Neutrophil (primary cell): Measurements from ENCODE around the gene IFT25.

Experiments used
- H3K27ac ChIP-seq: fragments of 200-600 bp; sonication (generic); 2 replicates; pipeline ENCODE4 v1.5.1; 2016; ENCODE audit warnings: mild to moderate bottlenecking, moderate library complexity
- H3K27me3 ChIP-seq: fragments of 200-600 bp; sonication (generic); 2 replicates; pipeline ENCODE4 v1.6.0; 2016; ENCODE audit warnings: mild to moderate bottlenecking
- H3K36me3 ChIP-seq: fragments of 200-600 bp; sonication (generic); 2 replicates; pipeline ENCODE4 v1.5.1; 2017
- H3K4me1 ChIP-seq, 2 experiments: fragments of 200-600 bp in 1 of 2; sonication (generic) in 1 of 2; 1 replicate in 1 of 2; 2 replicates in 1 of 2; pipeline versions ENCODE4 v1.5.1 to v1.6.1; 2013 to 2016; ENCODE audit warnings: low read depth in 1 of 2, low read length in 1 of 2, mild to moderate bottlenecking in 1 of 2, moderate library complexity in 1 of 2; ENCODE audit not compliant: control insufficient read depth in 1 of 2, insufficient read depth in 1 of 2
- H3K4me3 ChIP-seq, 2 experiments: fragments of 200-600 bp in 1 of 2; sonication (generic) in 1 of 2; 1 replicate in 1 of 2; 2 replicates in 1 of 2; pipeline ENCODE4 v1.5.1; 2013 to 2016; ENCODE audit warnings: low read depth in 1 of 2, low read length in 1 of 2, mild to moderate bottlenecking in 1 of 2, moderate library complexity in 1 of 2
- H3K9me3 ChIP-seq: fragments of 200-600 bp; sonication (generic); 2 replicates; pipeline ENCODE4 v1.5.1; 2016
- TF ChIP-seq, protein P1 (sequence below): fragments of 200-600 bp; sonication (generic); IDR thresholded peaks from 2 replicates; pipeline ENCODE4 v1.5.1; 2016; ENCODE audit warnings: antibody characterized with exemption

Gene IFT25

DNA sequence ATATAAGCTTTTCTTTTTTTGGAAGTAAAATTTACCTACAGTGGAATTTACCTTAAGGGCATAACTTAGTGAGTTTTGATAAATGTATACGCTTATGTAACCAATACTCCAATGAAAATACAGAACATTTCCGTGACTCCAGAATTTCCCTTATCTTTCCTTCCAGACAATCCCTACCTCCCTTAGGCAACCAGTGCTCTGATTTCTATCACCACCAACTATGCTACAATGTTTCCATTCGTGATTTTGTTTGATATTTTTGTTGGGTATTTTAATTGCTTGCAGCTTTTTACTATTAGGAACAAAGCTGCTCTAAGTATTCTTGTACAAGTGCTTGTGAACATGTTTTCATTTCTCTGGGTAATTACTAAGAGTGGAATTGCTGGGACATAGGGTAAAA is 14.6 kb downstream of the IFT25 start:
- Histone ChIP-seq H3K27me3 (no peaks in the 10 kb centered on the region), H3K4me1 (no peaks in the 10 kb centered on the region), H3K27ac (no peak overlapping the region), H3K4me3 (no peak overlapping the region), H3K9me3 (no peaks in the 10 kb centered on the region), H3K36me3 (peaks cover 24% of the 10 kb centered on the region)
- TF ChIP-seq, protein P1, sequence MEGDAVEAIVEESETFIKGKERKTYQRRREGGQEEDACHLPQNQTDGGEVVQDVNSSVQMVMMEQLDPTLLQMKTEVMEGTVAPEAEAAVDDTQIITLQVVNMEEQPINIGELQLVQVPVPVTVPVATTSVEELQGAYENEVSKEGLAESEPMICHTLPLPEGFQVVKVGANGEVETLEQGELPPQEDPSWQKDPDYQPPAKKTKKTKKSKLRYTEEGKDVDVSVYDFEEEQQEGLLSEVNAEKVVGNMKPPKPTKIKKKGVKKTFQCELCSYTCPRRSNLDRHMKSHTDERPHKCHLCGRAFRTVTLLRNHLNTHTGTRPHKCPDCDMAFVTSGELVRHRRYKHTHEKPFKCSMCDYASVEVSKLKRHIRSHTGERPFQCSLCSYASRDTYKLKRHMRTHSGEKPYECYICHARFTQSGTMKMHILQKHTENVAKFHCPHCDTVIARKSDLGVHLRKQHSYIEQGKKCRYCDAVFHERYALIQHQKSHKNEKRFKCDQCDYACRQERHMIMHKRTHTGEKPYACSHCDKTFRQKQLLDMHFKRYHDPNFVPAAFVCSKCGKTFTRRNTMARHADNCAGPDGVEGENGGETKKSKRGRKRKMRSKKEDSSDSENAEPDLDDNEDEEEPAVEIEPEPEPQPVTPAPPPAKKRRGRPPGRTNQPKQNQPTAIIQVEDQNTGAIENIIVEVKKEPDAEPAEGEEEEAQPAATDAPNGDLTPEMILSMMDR = no peak

DNA sequence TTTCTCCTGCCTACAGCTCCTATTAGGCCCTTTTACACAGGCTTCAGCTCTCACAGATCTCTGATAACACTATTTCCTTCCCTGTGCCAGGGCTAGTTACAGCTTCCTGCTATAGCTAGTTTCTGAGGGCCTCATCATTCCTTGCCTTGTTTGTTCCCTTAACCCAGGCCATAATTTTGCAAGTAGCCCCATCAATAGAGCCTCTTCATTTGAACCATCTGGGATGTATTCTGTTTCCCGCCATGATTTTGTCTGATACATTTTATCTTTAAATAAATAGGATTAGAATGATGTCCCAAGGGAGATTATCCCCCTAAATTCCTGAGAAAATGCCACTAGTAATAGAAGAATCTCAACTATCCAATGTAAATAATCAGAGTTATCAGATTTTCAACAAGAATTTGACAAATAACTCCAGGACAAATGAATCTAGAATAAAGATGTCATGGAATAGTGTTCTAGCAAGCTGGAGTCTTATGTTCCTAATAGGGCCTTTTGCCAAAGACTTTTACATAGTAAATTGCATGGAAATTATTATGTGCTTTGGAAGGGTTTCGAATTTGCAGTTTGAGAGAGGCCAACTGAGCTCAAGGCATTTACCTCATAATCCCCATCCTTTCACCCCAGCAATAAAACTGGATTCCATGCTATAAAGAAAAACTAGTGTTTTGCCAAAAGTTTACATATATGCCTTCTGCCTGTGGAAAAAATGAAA is 16.1 kb downstream of the IFT25 start:
- no peak overlapping the region for H3K27ac ChIP-seq
- H3K4me3 ChIP-seq = no peak overlapping the region
- no peaks in the 10 kb centered on the region for H3K4me1 ChIP-seq
- H3K36me3 ChIP-seq = peaks cover 24% of the 10 kb centered on the region
- no peaks in the 10 kb centered on the region for H3K9me3 ChIP-seq
- TF ChIP-seq, protein P1 = no peak
- no peaks in the 10 kb centered on the region for H3K27me3 ChIP-seq

DNA sequence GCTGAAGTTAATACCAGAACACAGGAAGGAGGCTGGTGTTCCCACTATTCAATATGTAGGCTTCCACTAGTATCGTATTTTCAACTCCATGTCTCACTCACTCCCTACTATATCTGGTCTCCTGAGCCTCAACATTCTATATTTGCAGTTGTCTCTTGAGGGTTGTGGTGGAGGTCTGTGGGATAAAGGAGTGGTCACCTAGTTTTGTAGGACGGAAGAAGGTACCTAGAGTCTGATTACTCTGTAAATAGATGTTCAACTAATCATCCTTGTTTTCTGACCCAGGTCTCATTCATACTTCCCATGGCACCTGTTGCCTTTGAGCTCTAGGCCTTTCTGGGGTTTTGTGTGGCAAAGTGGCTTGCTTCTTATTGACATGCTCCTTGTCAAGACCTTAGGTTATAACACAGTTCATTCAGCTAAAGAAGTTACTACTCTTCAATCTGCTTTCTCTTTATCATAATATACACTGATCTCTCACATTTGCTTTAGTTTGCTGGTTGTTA is 18.1 kb downstream of the IFT25 start:
- no peak overlapping the region for H3K27ac ChIP-seq
- H3K36me3 ChIP-seq = peaks cover 36% of the 10 kb centered on the region
- TF ChIP-seq, protein P1 = no peak

DNA sequence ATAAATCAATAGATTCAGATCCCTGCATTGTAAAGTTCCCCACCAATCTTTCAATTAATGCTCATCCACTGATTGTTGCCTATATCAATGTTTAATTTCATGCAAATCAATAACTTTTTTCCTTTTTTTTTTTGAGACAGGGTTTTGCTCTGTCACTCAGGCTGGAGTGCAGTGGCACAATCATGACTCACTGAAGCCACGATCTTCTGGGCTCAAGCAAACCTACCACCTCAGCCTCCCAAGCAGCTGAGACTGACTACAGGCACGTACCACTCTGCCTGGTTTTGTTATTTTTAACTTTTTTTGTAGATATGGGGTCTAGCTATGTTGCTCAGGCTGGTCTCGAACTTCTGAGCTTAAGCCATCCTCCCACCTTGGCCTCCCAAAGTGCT is 25.8 kb downstream of the IFT25 start:
- H3K36me3 ChIP-seq = peaks cover 30% of the 10 kb centered on the region
- TF ChIP-seq, protein P1 = no peak
- H3K27me3 ChIP-seq = no peaks in the 10 kb centered on the region
- H3K9me3 ChIP-seq = no peaks in the 10 kb centered on the region
- no peak overlapping the region for H3K27ac ChIP-seq
- H3K4me3 ChIP-seq = no peak overlapping the region
- H3K4me1 ChIP-seq = no peaks in the 10 kb centered on the region

More for the DNA sequence above, 18.1 kb downstream of the IFT25 start:
- Histone ChIP-seq H3K27me3 (no peaks in the 10 kb centered on the region), H3K4me3 (no peak overlapping the region), H3K4me1 (no peaks in the 10 kb centered on the region), H3K9me3 (no peaks in the 10 kb centered on the region)

DNA sequence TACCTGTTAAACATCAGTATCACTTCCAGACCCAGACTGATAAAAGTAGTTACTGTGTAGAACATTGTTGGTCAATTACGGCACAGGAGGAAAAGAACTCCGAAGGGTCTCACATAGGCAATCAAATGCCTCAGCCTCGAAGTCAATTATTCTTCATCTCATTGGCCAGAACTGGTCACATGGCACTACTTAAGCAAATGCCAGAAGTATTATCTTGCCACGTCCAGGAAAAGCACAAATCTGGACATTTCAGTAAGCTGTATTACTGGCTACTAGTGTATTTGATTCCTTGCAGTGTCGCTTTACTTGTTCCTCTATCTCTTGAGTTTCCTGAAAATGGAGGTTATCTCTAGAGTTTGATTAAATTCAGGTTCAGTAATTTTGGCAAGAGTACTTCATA is 27.2 kb downstream of the IFT25 start:
- H3K4me3 ChIP-seq = no peak overlapping the region
- H3K27me3 ChIP-seq = no peaks in the 10 kb centered on the region
- TF ChIP-seq, protein P1 = no peak
- H3K36me3 ChIP-seq = peaks cover 30% of the 10 kb centered on the region
- H3K9me3 ChIP-seq = no peaks in the 10 kb centered on the region
- no peaks in the 10 kb centered on the region for H3K4me1 ChIP-seq
- H3K27ac ChIP-seq = no peak overlapping the region
